Keratinocyte (primary cell): ENCODE data around the gene LAMA3.

Experiments used
- CTCF ChIP-seq, 3 experiments: IDR thresholded peaks in 1 of 3; conservative IDR thresholded peaks in 1 of 3; optimal IDR thresholded peaks in 1 of 3; 2 replicates in 2 of 3; 3 replicates in 1 of 3; pipeline versions ENCODE3 to v1.5.1; 2011; ENCODE audit warnings: low read length in 3 of 3, mild to moderate bottlenecking in 3 of 3, moderate library complexity in 2 of 3, control low read depth in 1 of 3, inconsistent platforms in 1 of 3; ENCODE audit not compliant: insufficient read depth in 2 of 3; ENCODE audit errors: extremely low read depth in 1 of 3
- EZH2 ChIP-seq: IDR thresholded peaks from one replicate; pipeline ENCODE4 v1.6.1; 2012; ENCODE audit warnings: inconsistent platforms, mild to moderate bottlenecking, low read length, moderate library complexity

GRCh38 chr18:23893653-23894052 lies 204.4 kb downstream of the LAMA3 start:
- TF ChIP-seq CTCF (optimal IDR thresholded peaks at IDR 0.05 in 1 of 3, IDR thresholded peaks at IDR 0.05 in 1 of 3, conservative IDR thresholded peaks at IDR 0.05 in 1 of 3; ENCODE audit: extremely low read depth in 1 of 3, insufficient read depth in 2 of 3, low read length in 3 of 3) = no peak
- no peak for TF ChIP-seq EZH2
